ENCODE data around the gene EVX2. TPM values are rescaled to one million over a fixed set of nuclear protein-coding genes. Genes with fewer than 3 reads are reported as not detected.

The EVX2 gene
- total RNA-seq, 1 donor from 2014 or later: not detected

DNA sequence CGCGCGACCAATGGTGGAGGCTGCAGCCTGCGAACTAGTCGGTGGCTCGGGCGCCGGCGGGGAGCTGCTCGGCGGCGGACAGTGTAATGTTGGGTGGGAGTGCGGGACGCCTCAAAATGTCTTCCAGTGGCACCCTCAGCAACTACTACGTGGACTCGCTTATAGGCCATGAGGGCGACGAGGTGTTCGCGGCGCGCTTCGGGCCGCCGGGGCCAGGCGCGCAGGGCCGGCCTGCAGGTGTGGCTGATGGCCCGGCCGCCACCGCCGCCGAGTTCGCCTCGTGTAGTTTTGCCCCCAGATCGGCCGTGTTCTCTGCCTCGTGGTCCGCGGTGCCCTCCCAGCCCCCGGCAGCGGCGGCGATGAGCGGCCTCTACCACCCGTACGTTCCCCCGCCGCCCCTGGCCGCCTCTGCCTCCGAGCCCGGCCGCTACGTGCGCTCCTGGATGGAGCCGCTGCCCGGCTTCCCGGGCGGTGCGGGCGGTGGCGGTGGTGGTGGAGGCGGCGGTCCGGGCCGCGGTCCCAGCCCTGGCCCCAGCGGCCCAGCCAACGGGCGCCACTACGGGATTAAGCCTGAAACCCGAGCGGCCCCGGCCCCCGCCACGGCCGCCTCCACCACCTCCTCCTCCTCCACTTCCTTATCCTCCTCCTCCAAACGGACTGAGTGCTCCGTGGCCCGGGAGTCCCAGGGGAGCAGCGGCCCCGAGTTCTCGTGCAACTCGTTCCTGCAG is 39.1 kb upstream of the EVX2 start, which contains the start of gene HOXD9:
Gene HOXD9, plus strand, starts transcription at position 37 of the 728 bp plus-strand sequence. Its CDS starts 50 bp downstream, at position 87.
- DNase-seq (ENCODE audit: extremely low read depth, low read depth, low spot score): no peak

DNA sequence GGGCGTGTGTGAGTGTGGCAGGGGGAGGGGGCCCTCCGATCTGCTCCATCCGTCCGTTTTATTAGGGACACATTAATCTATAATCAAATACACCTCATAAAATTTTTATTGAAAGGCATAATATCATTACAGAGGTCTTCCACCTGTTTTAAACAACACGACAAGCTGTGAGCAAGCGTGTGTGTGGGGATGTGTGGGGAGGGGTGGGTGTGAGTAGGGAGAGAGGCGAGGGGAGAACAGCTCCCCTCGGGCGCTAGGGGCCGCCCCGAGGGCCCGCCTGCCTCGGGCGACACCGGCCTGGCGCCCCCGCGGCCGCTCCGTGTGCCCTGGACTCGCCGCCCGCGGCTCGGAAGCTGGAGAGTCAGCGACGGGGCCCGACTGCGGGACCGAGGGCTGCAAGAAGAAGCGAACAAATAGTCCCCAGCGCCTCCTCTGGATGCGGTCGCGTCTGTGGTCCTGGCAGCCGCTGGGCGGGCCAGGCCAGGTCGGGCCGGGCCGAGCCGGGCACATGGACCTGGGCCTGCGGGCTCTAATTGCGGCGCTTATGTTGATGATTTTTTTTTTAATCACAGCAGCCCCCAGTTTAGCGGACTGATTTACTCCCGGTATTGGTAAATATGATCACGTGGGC is 38.4 kb upstream of the EVX2 start:
- no peak for DNase-seq (ENCODE audit: extremely low read depth, low read depth, low spot score)

DNA sequence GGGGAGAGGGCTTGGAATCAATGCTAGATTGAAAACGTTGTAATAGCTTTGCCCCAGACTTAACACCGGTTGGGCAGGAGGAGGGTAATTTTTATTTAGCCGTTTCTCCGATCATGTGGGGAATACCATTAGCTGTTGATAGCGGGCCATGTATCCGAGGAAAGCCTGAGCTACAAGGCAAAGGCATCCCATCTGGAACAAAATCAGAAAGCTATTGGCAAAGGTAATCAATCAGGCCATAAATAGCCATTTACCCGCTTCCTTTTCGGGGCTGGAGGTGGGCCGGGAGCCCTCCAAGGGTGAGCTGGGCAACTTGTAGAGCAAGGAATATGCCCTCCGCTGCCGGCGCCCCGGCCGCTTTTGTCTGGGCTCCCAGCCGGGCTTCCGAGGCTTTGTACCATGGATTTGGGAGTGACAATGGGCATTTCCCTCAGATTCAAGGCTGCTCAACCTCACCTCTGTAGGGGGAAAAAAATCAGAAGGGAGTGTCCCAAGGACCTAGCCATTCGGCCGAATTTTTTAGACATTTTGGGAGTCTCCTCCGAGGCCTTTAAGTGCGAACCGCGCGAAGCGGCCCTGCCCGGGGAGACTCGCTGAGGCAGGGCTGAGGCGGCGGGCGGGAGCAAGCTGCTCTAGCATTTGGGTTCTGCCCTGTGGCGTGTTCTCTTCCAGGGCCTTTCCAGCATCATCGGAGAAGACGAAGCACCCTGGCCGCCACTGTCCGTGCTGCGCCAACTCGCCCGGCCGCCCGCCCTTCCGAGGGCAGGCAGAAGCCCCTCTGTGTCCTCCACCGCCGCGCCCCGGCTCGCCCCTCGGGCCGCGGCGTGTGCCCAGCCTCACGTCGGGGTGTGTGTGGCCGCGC is 37.7 kb upstream of the EVX2 start:
- no peak for DNase-seq (ENCODE audit: extremely low read depth, low read depth, low spot score)

DNA sequence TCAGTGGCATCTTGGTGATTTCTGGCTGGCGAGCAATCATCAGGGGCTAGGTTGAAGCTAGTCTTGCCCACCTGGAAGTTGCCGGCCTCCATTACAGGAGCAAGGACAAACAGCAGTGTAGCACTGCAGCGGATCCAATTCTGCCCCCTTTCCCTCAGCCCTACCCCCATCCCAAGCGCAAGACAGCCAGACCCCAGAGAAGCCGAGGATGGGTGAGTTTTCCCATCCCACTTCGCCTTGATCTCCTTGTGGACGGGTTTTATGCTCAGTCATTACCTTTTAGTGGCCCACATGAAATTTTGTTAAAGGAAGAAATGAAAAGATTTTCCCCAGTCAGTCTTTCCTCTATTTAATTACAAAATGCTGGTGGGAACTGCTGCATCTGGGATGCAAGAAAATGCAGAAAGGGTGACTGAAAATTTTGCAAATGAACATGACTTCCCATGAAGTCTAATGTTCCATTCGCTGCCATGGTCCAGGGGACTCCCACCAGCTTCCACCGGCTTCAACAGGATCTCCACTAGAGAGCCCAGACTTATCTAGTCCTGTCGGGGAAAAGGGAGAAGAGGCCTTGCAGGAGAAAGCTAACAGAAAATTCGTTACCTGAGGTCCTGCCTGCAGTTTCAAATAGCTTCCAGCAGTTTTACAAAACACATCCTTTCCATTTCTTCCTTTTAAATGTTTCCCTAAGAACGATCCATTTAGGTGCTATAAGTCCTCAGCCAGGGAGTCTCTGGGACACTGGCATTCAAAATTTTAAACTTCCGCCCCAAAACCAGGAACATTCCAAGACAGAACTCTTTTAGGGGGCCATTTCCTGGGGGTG is 36.8 kb upstream of the EVX2 start:
- no peak for DNase-seq (ENCODE audit: extremely low read depth, low read depth, low spot score)

DNA sequence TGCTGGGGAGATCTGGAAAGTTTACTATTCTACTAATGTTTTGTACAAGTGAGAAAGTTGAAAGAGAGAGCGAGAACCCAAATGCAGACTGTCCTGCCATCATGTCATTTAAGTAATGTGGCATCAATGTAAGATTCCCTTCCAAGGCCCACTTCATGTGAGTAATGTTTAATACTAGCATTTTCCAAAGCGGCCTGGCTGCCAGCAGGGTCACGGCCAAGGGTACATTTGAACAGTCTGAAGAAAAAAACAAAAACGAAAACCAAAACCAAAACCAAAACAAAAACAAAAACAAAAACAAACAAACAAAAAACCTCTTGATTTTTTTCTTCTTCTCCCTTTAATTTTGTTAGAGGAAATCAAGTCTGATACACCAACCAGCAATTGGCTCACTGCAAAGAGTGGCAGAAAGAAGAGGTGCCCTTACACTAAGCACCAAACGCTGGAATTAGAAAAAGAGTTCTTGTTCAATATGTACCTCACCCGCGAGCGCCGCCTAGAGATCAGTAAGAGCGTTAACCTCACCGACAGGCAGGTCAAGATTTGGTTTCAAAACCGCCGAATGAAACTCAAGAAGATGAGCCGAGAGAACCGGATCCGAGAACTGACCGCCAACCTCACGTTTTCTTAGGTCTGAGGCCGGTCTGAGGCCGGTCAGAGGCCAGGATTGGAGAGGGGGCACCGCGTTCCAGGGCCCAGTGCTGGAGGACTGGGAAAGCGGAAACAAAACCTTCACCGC is 35.0 kb upstream of the EVX2 start:
- no peak for DNase-seq (ENCODE audit: extremely low read depth, low read depth, low spot score)

DNA sequence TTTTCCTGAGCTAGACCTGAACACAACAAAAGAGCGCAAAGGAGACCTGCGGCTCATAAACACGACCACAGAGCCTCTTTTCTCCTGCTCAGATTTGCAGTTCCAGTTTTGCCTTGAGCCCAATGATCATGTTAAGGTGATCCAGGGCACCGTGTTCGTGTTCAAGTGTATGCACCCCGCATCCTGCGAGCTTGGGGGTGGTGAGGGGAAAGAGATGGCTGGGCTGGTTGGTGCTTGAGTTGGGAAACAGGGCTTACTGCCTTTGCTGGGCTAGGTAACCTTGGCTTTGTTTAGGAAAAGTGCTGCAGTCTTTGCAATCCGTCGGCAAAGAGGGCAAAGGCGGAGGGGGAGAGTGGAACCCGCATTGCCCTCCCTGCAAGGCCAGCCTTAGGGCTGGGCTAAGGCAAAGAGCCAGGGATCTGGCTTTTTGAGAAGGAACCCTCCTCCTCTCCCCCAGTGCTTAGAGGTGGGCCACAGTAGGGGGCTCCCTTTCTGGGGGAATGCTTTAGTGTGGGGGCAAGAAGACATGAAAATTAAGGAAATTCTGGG is 34.1 kb upstream of the EVX2 start:
- DNase-seq (ENCODE audit: extremely low read depth, low read depth, low spot score): no peak

DNA sequence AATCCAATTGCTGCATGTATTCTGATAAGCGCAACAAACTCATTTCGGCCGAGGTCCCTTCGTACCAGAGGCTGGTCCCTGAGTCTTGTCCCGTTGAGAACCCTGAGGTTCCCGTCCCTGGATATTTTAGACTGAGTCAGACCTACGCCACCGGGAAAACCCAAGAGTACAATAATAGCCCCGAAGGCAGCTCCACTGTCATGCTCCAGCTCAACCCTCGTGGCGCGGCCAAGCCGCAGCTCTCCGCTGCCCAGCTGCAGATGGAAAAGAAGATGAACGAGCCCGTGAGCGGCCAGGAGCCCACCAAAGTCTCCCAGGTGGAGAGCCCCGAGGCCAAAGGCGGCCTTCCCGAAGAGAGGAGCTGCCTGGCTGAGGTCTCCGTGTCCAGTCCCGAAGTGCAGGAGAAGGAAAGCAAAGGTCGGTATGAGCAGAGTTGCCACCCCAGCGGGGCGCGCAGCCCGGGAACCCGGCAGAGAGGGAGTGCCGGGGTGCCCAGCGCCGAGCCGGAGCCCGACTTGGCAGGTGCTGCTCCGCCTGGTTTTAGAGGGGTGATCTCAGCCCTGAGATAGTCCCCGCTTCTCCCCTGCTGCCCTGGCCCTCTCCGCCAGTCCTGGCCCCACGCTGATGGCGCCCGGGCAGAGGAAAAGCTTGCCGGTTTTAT is 33.5 kb upstream of the EVX2 start:
- DNase-seq (ENCODE audit: extremely low read depth, low read depth, low spot score): no peak

DNA sequence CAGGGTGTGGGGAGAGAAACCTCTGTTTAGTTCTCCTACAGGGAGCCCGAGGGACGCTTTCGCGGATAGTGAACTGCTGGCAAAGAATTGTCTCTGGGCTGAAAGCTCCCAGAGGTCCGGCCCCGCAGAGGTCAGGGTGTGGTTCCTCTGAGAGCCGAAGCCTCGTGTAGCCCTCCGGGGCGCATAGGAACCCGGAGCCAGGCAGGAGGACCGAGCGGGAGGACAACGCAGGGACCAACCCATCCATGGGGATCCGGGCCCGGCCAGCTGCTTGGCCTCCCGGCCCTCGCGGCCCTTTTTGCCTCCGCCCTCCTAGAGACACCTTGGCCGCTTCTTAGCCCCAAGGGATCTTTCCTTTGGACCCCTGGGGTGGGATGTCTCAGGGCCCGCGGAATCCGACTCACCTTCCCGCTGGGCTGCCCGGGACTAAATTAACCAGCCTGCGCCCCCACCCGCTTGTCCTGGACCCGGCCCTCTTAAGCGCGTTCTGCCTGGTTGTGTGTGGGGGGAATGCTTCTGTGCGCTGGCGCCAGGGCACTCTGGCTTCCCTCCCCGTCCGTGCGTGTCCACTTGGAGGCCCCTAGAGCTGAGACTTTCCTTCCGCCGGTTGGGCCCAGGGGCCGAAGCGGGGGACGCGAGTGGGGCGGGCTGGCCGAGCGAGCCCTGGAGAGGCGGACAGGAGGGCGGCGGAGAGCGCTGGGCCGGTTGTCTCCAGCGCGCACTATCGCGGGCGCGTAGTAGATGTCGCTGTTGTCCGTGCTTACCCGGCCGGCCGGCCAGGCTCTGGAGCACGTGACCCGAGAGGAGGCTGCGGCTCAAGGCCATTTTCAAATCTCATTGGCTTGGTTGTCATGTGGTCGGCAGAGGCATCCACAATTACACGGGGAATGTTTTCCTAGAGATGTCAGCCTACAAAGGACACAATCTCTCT is 32.4 kb upstream of the EVX2 start, which contains the start of gene HOXD10:
Gene HOXD10, plus strand, starts transcription at position 896 of the 931 bp plus-strand sequence. CDS start 56 bp downstream, outside the sequence.
- no peak for DNase-seq (ENCODE audit: extremely low read depth, low read depth, low spot score)

DNA sequence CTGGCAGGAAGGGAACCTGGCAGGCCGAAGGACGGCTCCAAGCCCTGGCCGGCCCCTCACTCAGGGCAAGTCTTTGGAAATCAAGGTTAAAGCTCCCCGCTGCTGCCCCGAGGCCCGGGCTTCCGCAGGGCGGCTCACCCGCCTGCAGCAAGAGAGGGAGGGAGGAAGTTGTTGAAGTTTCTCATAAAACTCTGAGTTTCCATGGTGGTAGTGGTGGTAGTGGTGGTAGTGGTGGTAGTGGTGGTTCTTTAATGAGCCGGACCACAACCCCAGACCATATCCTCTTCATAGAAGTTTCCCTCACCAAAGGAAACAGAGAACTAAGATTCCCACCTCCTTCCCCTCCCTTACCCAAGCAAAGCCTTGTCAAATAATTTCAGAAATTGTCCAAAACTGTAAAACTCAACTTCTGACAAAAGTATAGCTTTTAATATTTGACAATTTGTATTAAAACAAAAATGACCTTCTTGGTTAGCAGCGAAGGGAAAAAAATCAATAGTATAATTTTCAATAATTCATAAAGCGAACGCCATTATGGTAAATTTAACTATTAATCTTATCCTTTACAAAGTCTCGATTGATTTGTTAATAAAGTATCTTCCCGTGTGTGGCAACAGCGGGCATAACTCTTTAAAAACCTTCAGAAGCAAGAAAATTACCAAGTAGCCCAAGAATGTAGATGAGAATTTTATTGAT is 31.3 kb upstream of the EVX2 start:
- DNase-seq (ENCODE audit: extremely low read depth, low read depth, low spot score): no peak

DNA sequence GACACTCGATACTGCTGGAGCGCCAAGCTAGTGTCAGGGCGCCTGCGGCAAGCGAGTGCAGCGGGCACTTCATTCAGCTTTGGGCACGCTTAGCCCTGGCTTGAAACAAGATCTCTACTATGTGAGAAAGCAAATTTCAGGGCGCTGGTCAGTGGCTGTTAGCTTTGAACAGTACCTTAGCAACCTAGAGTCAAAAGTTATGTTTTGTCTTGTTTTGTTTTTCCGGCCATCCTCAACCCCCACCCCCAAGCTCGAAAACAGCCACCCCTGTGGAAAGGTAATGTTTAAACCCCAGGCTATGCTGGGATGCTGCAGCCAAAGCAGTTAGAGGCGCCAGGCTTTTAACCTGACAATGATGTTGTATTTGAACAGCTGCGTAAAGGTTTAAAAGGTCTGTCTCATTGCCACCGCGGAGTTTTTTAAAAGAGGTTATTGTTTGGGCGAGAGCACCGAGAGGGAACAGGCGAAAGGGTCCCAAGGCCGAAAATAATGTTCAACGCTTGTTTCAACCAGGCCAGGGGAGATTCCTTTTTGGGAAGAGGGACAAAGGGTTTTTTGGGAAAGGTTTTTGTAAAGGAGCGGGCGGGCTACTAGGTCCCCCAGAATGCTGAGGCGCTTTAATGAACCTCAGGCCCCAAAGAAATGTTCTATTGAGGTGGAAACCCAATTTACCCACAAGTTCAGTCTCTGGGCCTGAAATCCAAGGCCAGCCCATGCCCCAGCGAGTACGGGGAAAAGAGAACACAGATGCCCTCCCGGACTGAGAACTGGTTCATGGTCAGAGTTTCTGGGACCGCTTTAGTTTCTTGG is 30.6 kb upstream of the EVX2 start:
- no peak for DNase-seq (ENCODE audit: extremely low read depth, low read depth, low spot score)

DNA sequence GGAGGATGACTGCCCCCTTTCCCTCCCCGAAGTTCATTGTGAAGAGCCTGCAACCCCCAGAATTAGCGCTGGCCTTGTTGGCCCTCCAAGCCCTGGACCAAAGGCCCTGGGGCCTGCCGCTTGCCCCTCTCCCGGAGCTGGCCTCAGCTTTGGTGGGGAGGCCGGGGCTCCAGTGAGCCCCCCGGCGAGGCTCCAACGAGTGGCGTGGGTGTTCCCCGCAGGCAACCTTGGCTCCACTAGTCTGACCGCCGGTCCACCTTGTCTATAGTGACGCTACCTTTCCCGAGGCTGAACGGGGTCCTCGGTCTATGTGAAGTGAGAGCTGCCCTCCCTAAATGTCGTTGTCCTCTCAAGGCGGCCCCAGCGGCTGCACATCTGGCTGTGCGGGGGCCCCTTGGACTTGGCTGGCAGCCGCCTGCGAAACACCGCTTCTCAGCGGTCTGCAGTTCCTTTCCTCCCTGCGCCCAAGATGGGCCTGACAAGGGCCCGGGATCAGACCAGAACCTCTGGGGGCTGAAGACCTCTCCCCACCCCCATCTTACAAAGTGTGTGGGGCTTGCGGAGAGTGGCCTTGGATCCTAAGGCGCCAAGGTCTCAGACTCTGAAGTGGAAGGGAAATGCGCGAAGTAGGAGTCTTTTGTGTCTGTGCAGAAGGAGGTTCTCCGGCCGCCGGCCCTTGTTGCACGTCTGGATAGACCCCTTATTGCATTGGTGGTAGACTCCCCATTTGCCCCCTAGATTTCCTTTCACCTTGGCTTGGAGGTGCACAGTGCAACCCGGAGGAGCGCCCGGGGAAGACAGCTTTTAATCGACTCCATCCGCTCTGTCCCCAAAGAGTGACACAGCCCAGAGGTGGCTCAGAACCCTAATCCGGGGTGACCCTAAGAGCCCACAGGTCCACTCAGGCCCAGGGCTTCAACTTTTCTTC is 28.9 kb upstream of the EVX2 start:
- DNase-seq (ENCODE audit: extremely low read depth, low read depth, low spot score): no peak

DNA sequence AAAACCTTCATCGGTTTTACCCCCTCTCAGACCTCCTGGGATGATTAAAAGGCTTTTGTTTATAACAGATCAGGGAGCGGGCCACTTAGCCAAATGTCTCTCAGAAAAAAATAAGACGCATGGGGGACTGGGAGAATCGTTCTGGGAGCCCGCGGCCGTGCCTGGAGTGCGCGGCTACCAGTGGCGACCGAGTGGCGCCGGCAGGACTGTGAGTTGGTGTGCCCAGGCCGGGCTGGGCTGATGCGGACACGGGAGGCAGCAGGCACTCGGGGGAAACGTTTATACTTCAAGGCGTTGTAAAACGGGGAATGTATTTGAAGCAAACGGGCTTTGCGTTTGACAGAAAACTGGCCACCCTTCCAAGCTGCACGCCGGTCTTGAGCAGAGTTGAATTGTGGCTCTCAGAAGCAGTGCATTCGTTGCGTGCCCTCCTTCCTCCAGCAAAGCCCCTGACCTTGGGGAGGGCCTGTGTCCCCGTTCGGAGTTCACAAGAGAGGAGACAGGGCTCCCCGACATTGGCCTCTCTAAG is 28.1 kb upstream of the EVX2 start:
- DNase-seq (ENCODE audit: extremely low read depth, low read depth, low spot score): no peak

DNA sequence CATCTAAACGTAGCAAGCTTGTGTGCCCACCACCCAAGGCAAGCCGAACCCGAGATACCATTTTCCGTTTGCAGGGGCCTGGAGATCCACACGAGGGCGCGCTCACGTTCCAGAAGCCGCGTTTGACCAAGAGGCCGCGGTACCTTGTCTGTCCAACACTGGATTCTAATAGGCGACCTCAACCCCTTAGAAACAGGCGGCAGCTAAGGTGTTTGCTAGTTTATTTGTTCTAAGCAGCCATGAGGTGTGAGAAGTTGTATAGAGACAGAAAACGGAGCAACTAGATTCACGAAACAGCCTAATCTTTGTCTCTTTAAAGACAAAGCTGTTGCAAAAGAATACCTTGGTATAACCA is 27.5 kb upstream of the EVX2 start:
- DNase-seq (ENCODE audit: extremely low read depth, low read depth, low spot score): no peak

DNA sequence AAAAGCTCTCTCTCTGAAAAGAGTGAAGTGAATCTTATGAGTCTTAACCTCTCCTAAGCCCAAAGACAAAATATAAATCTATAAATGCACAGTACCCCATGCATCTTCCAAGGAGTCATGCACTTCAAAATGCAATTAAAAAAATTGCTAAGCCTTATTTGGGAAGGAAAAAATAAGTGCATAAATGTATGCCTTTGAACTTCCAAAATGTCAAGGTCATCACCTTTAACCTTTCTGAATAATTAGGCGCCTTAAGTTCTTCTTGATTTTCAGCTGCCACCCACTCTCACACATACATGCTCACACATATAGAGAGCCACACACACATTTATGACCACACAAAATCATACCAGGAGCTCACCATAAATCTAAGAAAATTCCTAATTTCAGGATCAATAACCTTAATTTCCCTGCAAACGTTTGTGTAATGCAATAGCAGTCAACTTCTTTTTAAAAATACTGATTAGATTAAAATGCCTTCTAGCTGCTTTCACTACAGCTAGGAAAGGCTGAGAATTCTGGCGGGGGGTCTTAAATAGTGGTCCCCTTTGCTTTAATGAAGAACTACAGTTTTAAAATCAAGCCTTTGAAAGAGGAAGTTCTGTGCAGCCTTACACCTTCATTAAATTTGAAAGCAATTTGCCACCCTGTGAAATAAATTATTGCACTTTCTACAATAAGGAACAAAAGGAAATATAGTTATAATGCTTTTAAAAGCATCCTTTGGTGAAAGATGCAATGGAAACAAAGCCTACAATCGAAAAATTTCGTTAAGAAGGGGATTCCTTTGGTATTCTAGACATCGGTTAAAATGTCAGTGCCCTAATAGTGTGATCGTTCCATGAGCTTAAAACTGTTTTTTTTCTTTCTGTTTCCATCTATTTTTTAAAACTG is 26.9 kb upstream of the EVX2 start:
- DNase-seq (ENCODE audit: extremely low read depth, low read depth, low spot score): no peak
